Coronary artery (tissue), 2 donors: ENCODE results near the gene F2R.
A peak's percentile ranks its signal among the peaks of the same experiment; 100 is the strongest.

Experiments used
- DNase-seq: peaks from one replicate; pipeline ENCODE4 v3.0.0-alpha.2; 2017; ENCODE audit warnings: low spot score
- H3K27ac ChIP-seq, 2 donors: fragments of 200-600 bp; sonication (generic); one replicate each; pipeline ENCODE4 v1.5.1; 2016 to 2019
- H3K4me3 ChIP-seq: fragments of 200-600 bp; sonication (generic); 2 replicates; pipeline ENCODE4 v1.5.1; 2016; ENCODE audit warnings: mild to moderate bottlenecking, moderate library complexity
- TF ChIP-seq, protein P1 (sequence below): fragments of 200-600 bp; sonication (generic); IDR thresholded peaks from one replicate; pipeline ENCODE4 v1.5.1; 2019; ENCODE audit warnings: antibody characterized with exemption

F2R gene

DNA sequence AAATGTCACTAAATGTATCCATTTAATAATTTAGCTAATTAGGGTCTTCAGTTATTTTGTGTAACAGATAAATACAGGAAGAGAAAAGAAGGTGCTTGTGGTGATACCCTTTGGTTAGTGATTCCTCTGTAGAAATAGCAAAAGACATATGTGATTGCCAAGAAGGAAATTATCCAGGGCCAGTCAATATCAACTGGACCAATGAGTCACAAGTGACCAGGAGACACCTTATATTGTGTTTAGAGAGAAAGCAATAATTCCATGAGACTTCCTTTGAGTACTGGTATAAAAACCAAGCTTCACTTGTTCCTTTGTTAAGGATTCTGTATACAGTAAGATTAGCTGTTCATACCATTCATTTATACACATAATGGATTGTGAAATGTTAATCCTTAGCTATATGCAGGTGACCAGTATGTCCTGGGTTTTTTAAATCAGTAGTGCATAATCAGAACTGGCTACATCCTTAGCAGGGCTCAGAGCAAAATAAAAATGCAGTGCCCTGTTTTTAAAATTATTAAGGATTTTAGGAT, 11.7 kb upstream of the F2R start:
- TF ChIP-seq, protein P1, sequence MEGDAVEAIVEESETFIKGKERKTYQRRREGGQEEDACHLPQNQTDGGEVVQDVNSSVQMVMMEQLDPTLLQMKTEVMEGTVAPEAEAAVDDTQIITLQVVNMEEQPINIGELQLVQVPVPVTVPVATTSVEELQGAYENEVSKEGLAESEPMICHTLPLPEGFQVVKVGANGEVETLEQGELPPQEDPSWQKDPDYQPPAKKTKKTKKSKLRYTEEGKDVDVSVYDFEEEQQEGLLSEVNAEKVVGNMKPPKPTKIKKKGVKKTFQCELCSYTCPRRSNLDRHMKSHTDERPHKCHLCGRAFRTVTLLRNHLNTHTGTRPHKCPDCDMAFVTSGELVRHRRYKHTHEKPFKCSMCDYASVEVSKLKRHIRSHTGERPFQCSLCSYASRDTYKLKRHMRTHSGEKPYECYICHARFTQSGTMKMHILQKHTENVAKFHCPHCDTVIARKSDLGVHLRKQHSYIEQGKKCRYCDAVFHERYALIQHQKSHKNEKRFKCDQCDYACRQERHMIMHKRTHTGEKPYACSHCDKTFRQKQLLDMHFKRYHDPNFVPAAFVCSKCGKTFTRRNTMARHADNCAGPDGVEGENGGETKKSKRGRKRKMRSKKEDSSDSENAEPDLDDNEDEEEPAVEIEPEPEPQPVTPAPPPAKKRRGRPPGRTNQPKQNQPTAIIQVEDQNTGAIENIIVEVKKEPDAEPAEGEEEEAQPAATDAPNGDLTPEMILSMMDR: no peak
- DNase-seq: no peak
- H3K27ac ChIP-seq: no peak overlapping the region
- H3K4me3 ChIP-seq: no peak overlapping the region

DNA sequence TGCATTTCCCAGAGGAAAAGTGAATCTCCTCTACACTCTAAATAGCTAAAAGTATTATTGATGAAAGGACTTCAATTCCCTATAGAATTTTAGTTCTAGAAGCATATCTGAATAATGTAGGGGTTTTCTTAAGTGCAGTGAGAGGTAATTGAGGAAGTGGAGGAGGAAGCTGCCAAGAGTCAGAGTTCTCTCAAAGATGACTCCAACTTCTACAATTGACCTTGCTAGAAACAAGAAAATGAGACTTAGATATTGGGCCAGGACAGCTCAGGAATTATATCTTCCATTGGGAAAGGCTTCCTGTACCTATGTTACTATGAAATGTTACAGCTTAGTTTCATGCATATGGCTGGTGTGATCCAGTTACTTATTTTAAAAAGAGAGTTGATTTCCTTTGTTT, 10.4 kb upstream of the F2R start:
- Histone ChIP-seq H3K4me3 (no peak overlapping the region), H3K27ac (no peak overlapping the region)
- TF ChIP-seq, protein P1: no peak
- no peak for DNase-seq

DNA sequence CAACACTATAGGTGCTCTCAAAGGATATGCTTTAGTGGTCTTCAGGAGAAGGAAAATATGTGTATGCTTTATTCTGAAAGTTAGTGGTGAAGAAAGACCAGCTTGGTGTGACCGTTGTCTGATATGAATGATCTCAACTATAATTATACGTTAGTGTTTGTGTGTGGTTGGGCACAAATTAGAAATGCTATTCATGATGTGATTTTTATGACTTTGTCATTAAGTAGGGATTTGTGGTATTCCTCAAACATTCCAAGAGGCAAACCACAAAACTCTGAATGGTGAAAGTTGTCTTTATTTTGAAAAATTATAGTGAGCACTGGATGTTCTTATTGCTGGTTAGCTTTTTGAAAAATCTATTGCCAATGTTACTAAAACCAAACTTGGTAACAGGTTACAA, 6.2 kb upstream of the F2R start:
- Histone ChIP-seq H3K27ac (peak overlapping the region in 1 of 2 donors; percentile 72), H3K4me3 (no peak overlapping the region)
- TF ChIP-seq, protein P1: no peak
- no peak for DNase-seq

DNA sequence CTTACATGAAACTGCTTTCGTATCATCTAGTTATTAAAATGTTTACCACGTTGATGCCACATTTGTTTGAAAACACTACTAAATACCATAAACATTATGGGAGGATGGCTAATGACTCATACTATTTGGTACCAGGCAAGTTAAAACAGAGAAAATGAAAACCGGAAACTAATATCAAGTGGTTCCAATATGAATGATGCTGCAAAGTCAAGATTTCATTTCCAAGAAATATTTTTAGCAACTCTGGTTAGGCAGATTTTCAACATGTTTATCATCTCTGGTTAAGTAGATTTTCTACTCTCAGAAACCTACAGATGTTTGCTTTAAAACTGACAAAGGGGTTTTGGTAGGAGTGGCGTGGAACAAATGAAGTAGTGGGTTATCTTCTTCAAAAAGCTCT, 4.9 kb upstream of the F2R start:
- H3K4me3 ChIP-seq: no peak overlapping the region
- TF ChIP-seq, protein P1: no peak
- no peak for DNase-seq
- peak overlapping the region in 1 of 2 donors; percentile 72 for H3K27ac ChIP-seq

DNA sequence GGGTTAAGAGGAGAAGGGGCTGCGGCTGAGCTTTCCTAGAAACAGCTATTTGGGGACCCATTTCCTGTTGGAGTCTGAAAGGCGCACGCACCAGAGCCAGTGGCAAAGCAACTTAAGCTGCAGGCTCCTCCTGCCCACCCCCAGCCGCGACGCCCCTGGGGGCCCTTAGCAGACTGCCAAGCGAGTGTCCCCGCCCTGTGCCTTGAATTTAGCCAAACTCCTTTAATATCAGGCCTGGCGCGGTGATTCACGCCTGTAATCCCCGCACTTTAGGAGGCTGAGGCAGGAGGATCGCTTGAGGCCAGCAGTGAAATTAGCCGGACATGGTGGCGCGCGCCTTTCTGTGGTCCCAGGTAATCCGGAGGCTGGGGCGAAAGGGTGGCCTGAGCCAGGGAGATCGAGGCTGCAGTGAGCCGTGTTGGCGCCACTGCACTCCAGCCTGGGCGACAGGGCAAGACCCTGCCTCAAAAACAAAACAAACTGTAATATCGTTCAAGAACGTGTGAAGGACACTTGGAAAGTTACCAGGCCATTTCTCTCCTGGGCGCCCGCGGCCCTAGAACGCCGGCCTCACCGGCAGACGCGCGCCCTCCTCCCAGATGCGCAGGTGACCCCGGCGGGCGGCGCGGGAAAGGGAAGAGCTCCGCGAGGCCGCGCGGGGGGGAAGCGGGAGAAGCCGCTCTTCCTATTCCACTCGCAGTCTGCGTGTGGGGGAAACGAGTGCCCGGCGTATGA, 1.0 kb upstream of the F2R start:
- Histone ChIP-seq H3K27ac (peak overlapping the region in 1 of 2 donors; percentile 83), H3K4me3 (peak overlapping the region; percentile 94)
- TF ChIP-seq, protein P1: no peak
- DNase-seq: no peak

DNA sequence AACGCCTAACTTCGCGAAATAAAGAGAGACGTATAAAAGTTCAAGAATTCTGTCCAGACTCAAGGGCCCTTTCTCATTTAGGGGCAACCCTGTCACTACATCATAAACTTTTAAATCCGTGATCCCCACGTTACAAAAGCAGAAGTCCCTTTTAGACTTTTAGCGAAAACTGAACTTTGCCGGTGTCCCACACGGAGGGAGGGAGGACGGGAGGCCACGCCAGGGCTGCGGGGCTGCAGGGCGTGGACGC, 515 bp upstream of the F2R start:
- peak overlapping the region; percentile 94 for H3K4me3 ChIP-seq
- peak overlapping the region; percentile 41 to 83 for H3K27ac ChIP-seq
- no peak for DNase-seq
- TF ChIP-seq, protein P1: no peak

DNA sequence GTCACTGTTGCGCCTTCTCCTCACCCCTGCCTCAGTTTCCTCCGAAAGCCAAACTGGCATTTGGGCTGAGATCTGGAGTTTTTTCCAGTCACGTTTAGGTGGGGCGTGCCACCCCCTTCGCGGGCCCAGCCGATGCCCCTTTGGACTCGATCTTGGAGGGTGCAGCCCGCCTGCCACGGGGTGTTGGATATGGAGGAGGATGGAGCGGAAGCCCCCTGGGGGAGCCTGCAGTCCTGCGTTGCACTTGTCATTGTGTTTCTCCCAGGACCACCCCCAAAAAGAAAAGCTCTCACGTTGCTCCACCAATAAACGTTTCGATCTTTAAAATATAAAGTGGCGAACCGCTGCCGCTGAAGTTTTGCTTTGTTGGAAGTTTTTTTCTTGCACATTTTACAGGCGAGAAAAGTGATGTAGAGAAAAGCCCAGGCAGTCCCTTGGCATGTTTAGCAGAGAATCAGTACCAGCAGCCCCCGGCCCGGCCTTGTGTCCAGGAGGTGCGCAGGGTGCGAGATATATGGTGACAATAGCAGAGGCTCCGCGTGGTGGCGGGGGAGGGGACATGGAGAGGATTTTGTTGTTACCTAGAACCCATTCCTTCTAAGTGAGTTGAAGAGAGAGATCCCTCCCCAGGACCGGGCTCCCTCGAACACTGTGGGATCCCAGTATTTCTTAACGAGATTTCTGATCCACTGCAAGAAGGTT, 681 bp downstream of the F2R start:
- peak overlapping the region; percentile 41 to 83 for H3K27ac ChIP-seq
- no peak for DNase-seq
- TF ChIP-seq, protein P1: no peak
- H3K4me3 ChIP-seq: peak overlapping the region; percentile 94
